K562 (cell line): Measurements from ENCODE around the gene ABCA7. TPM values are rescaled to one million over a fixed set of nuclear protein-coding genes. Genes with fewer than 3 reads are reported as not detected.
A peak's percentile ranks its signal among the peaks of the same experiment; 100 is the strongest.

Experiments
- BRCA1 ChIP-seq, 2 experiments: fragments of 450-650 bp in 1 of 2; sonication (generic) in 1 of 2; formaldehyde crosslinking in 1 of 2; IDR thresholded peaks; 2 replicates each; pipeline versions ENCODE4 v1.5.0 to v1.6.1; 2017 to 2020; ENCODE audit warnings: mild to moderate bottlenecking in 1 of 2, missing genetic modification reagents in 1 of 2
- CEBPB ChIP-seq: fragments of 450-650 bp; IDR thresholded peaks from 2 replicates; pipeline ENCODE4 v1.6.1; 2016; ENCODE audit warnings: missing genetic modification characterization, missing compliant biosample characterization
- HNRNPUL1 ChIP-seq: fragments of 200-400 bp; formaldehyde crosslinking; IDR thresholded peaks from 2 replicates; pipeline ENCODE4 v1.6.1; 2017; ENCODE audit warnings: low read length
- MTA1 ChIP-seq: fragments of 450-650 bp; IDR thresholded peaks from 2 replicates; pipeline ENCODE4 v1.6.1; 2017; ENCODE audit warnings: borderline replicate concordance
- PTRF ChIP-seq: fragments of 450-650 bp; IDR thresholded peaks from 2 replicates; pipeline ENCODE4 v1.6.1; 2016; ENCODE audit warnings: mild to moderate bottlenecking, missing genetic modification characterization, missing compliant biosample characterization
- RBBP5 ChIP-seq: fragments of 200-600 bp; sonication (generic); IDR thresholded peaks from 2 replicates; pipeline ENCODE4 v1.6.1; 2012; ENCODE audit warnings: borderline replicate concordance, mild to moderate bottlenecking, low read length, control low read depth, inconsistent platforms; ENCODE audit not compliant: insufficient read depth, poor library complexity, severe bottlenecking
- RBM17 ChIP-seq: fragments of 200-400 bp; formaldehyde crosslinking; IDR thresholded peaks from 2 replicates; pipeline ENCODE4 v1.6.1; 2017; ENCODE audit warnings: low read depth, mild to moderate bottlenecking, low read length, borderline replicate concordance
- RNF2 ChIP-seq: sonication (generic); IDR thresholded peaks from 2 replicates; pipeline ENCODE4 v1.6.1; 2016
- SMARCB1 ChIP-seq: IDR thresholded peaks from 2 replicates; pipeline ENCODE4 v1.6.1; 2011; ENCODE audit warnings: improper control_type of control experiment, low read depth; ENCODE audit not compliant: insufficient read length
- TFAM ChIP-seq: fragments of 250-450 bp; sonication (Bioruptor Pico); conservative IDR thresholded peaks from 2 replicates; pipeline ENCODE4 v1.5.0; 2021; ENCODE audit warnings: mild to moderate bottlenecking, moderate library complexity
- U2AF2 ChIP-seq: fragments of 200-400 bp; formaldehyde crosslinking; optimal IDR thresholded peaks from 2 replicates; pipeline ENCODE3; 2017; ENCODE audit warnings: low read depth, mild to moderate bottlenecking, low read length
- ZBTB17 ChIP-seq: fragments of 450-650 bp; formaldehyde crosslinking; IDR thresholded peaks from 2 replicates; pipeline ENCODE4 v1.4.0; 2020; ENCODE audit warnings: mild to moderate bottlenecking
- ZFP36 ChIP-seq: fragments of 150-350 bp; IDR thresholded peaks from 2 replicates; pipeline ENCODE4 v1.6.1; 2018; ENCODE audit warnings: low read length, low read depth; ENCODE audit not compliant: partially characterized antibody
- ZNF134 ChIP-seq: fragments of 250-450 bp; sonication (Bioruptor Pico); conservative IDR thresholded peaks from 2 replicates; pipeline ENCODE4 v1.4.0; 2020
- ZNF583 ChIP-seq: fragments of 250-450 bp; sonication (Bioruptor Pico); IDR thresholded peaks from 2 replicates; pipeline ENCODE4 v1.4.0; 2020
- ZNF785 ChIP-seq: fragments of 250-450 bp; sonication (Bioruptor Pico); IDR thresholded peaks from 2 replicates; pipeline ENCODE4 v1.4.0; 2020; ENCODE audit warnings: mild to moderate bottlenecking
- polyA plus RNA-seq, 8 experiments: library from polyadenylated mRNA; depleted of rRNA in 4 of 8; stranded (reverse) in 5 of 8; unstranded in 3 of 8; fragments of >200 nt; fragmentation: Nextera tagmentation in 2 of 8; fragmentation: Illumina TruSeq in 1 of 8; extraction: Ambion mirVana in 2 of 8; extraction: Trizol in 1 of 8; gene quantifications; 2 replicates each; pipeline versions ENCODE4 v1.2.1 to v1.2.3, GENCODE V29; 2011 to 2014; ENCODE audit warnings: inconsistent platforms in 1 of 8, missing spikeins in 1 of 8
- total RNA-seq, 7 experiments: library from RNA; depleted of rRNA in 6 of 7; stranded (reverse); fragments of >200 nt in 6 of 7; fragmentation: Illumina TruSeq in 2 of 7; extraction: Trizol in 2 of 7; gene quantifications; 2 replicates each; pipeline versions ENCODE4 v1.2.1 to v1.2.3, GENCODE V29; 2011 to 2021; ENCODE audit warnings: low replicate concordance in 1 of 7
- TF ChIP-seq, protein P1 (sequence below): fragments of 250-450 bp; sonication (Bioruptor Pico); IDR thresholded peaks from 2 replicates; pipeline ENCODE4 v1.8.0; 2022; ENCODE audit warnings: inconsistent platforms, mild to moderate bottlenecking, moderate library complexity, borderline replicate concordance
- TF ChIP-seq, protein P2 (sequence below), 2 experiments: fragments of 450-650 bp in 1 of 2; IDR thresholded peaks; 2 replicates each; pipeline ENCODE4 v1.6.1; 2011 to 2017; ENCODE audit warnings: low read depth in 2 of 2, antibody characterized with exemption in 1 of 2, borderline replicate concordance in 1 of 2, low read length in 1 of 2, mild to moderate bottlenecking in 1 of 2, mixed read lengths in 1 of 2; ENCODE audit not compliant: control insufficient read depth in 1 of 2
- TF ChIP-seq, protein P3 (sequence below): sonication (generic); formaldehyde crosslinking; IDR thresholded peaks from 2 replicates; pipeline ENCODE4 v1.8.1; 2023; ENCODE audit warnings: mild to moderate bottlenecking, missing genetic modification reagents
- TF ChIP-seq, protein P4 (sequence below): IDR thresholded peaks from 3 replicates; pipeline ENCODE4 v1.6.1; 2011; ENCODE audit warnings: borderline replicate concordance, mild to moderate bottlenecking; ENCODE audit not compliant: insufficient read length, insufficient read depth
- TF ChIP-seq, protein P5 (sequence below): sonication (generic); formaldehyde crosslinking; IDR thresholded peaks from 2 replicates; pipeline ENCODE4 v1.8.0; 2022; ENCODE audit warnings: missing genetic modification reagents, mild to moderate bottlenecking, moderate library complexity, borderline replicate concordance

ABCA7 gene
- total and polyA plus RNA-seq, 9 of the 15 experiments (the other 6 are each of a cell fraction or from before 2014, with no cell fraction given): 2.3 to 96.1 (median 31.2) TPM

DNA sequence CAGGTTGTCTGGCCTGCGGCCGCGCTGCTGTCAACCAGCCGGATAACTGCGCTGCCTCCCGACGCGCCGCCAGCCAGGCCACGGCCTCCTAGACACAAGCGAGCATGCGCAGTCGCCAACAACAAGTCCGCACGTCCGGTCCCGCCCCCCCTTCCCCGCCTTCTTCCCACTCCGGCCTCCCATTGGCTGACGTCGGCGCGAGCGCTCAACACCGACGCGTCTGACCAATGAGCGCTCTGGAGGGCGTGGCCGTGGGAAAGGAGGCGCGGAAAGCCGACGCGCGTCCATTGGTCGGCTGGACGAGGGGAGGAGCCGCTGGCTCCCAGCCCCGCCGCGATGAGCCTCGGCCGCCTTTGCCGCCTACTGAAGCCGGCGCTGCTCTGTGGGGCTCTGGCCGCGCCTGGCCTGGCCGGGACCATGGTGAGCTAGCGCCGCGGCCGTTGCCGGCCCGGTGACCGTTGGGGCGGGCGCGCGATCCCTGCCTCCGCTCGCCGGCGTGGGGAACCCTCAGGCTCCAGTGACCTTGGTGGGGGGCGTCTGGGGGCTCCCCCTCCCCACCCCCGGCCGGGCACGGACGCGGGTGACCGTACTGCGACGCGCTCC is 63.9 kb downstream of the ABCA7 start, which contains the start of gene GPX4 (continued):
- no peak for TF ChIP-seq BRCA1 (IDR thresholded peaks at IDR 0.05)
- TF ChIP-seq BRCA1 (CRISPR knock-in tag; IDR thresholded peaks at IDR 0.05): no peak
- no peak for TF ChIP-seq ZNF583 (CRISPR knock-in tag)
- no peak for TF ChIP-seq ZNF134
- no peak for TF ChIP-seq MTA1
- TF ChIP-seq CEBPB (tag): no peak
- no peak for TF ChIP-seq SMARCB1
- TF ChIP-seq RBBP5: no peak
- TF ChIP-seq RNF2: no peak
- TF ChIP-seq, protein P1, sequence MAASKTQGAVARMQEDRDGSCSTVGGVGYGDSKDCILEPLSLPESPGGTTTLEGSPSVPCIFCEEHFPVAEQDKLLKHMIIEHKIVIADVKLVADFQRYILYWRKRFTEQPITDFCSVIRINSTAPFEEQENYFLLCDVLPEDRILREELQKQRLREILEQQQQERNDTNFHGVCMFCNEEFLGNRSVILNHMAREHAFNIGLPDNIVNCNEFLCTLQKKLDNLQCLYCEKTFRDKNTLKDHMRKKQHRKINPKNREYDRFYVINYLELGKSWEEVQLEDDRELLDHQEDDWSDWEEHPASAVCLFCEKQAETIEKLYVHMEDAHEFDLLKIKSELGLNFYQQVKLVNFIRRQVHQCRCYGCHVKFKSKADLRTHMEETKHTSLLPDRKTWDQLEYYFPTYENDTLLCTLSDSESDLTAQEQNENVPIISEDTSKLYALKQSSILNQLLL (CRISPR knock-in tag): no peak
- TF ChIP-seq HNRNPUL1: no peak
- TF ChIP-seq, protein P2, sequence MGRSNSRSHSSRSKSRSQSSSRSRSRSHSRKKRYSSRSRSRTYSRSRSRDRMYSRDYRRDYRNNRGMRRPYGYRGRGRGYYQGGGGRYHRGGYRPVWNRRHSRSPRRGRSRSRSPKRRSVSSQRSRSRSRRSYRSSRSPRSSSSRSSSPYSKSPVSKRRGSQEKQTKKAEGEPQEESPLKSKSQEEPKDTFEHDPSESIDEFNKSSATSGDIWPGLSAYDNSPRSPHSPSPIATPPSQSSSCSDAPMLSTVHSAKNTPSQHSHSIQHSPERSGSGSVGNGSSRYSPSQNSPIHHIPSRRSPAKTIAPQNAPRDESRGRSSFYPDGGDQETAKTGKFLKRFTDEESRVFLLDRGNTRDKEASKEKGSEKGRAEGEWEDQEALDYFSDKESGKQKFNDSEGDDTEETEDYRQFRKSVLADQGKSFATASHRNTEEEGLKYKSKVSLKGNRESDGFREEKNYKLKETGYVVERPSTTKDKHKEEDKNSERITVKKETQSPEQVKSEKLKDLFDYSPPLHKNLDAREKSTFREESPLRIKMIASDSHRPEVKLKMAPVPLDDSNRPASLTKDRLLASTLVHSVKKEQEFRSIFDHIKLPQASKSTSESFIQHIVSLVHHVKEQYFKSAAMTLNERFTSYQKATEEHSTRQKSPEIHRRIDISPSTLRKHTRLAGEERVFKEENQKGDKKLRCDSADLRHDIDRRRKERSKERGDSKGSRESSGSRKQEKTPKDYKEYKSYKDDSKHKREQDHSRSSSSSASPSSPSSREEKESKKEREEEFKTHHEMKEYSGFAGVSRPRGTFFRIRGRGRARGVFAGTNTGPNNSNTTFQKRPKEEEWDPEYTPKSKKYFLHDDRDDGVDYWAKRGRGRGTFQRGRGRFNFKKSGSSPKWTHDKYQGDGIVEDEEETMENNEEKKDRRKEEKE (IDR thresholded peaks at IDR 0.05; ENCODE audit: borderline replicate concordance in 1 of 2, control insufficient read depth in 1 of 2, low read depth in 2 of 2, low read length in 1 of 2): no peak
- TF ChIP-seq ZNF785 (CRISPR knock-in tag): no peak
- peak; percentile 50 for TF ChIP-seq ZFP36
- no peak for TF ChIP-seq RBM17
- TF ChIP-seq TFAM: no peak
- TF ChIP-seq, protein P3, sequence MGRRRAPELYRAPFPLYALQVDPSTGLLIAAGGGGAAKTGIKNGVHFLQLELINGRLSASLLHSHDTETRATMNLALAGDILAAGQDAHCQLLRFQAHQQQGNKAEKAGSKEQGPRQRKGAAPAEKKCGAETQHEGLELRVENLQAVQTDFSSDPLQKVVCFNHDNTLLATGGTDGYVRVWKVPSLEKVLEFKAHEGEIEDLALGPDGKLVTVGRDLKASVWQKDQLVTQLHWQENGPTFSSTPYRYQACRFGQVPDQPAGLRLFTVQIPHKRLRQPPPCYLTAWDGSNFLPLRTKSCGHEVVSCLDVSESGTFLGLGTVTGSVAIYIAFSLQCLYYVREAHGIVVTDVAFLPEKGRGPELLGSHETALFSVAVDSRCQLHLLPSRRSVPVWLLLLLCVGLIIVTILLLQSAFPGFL (CRISPR knock-in tag): no peak
- 0 out of 2 replicates have a peak, but pooled peaks have one; percentile 35 for TF ChIP-seq ZBTB17 (CRISPR knock-in tag)
- TF ChIP-seq, protein P4, sequence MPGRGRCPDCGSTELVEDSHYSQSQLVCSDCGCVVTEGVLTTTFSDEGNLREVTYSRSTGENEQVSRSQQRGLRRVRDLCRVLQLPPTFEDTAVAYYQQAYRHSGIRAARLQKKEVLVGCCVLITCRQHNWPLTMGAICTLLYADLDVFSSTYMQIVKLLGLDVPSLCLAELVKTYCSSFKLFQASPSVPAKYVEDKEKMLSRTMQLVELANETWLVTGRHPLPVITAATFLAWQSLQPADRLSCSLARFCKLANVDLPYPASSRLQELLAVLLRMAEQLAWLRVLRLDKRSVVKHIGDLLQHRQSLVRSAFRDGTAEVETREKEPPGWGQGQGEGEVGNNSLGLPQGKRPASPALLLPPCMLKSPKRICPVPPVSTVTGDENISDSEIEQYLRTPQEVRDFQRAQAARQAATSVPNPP: no peak
- no peak for TF ChIP-seq U2AF2
- TF ChIP-seq, protein P5, sequence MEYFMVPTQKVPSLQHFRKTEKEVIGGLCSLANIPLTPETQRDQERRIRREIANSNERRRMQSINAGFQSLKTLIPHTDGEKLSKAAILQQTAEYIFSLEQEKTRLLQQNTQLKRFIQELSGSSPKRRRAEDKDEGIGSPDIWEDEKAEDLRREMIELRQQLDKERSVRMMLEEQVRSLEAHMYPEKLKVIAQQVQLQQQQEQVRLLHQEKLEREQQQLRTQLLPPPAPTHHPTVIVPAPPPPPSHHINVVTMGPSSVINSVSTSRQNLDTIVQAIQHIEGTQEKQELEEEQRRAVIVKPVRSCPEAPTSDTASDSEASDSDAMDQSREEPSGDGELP (CRISPR knock-in tag): peak; percentile 65; the same call in 1 of the 2 replicates
- TF ChIP-seq PTRF: no peak
